Measurements from ENCODE around the gene PARP12. TPM values are rescaled to one million over a fixed set of nuclear protein-coding genes. Genes with fewer than 3 reads are reported as not detected.

PARP12 gene
- total and polyA plus RNA-seq, 2 of the 13 experiments (the other 11 are each of a cell fraction or from before 2014, with no cell fraction given) = 15.5 to 35.2 TPM

GRCh38 chr7:140081774-140082425 is 19.1 kb upstream of the PARP12 start:
- POLR2A ChIA-PET = no interaction called here

GRCh38 chr7:140080919-140081318 is 18.2 kb upstream of the PARP12 start:
- no peaks in the 10 kb centered on the region for H3K36me3 ChIP-seq (replicated peaks in 1 of 2; ENCODE audit: control insufficient read depth in 1 of 2, insufficient read depth in 2 of 2, low read length in 2 of 2)
- intact Hi-C loops (cut with micrococcal nuclease; ENCODE audit: unreplicated experiment) (no loop called here), in situ Hi-C loops (cut with HindIII; ENCODE audit: extremely low pct_ligation_motif_present, low pct_unique_long_range_greater_than_20kb) (loop anchor here (25.0 kb wide), 1 partner anchor 256 kb away; no protein-coding TSS in a partner anchor)
- ChIA-PET CTCF (ENCODE audit: low intra/inter-chr PET ratio, low total read pairs) (no interaction called here), POLR2A (no interaction called here)
- H3K79me2 ChIP-seq (ENCODE audit: insufficient read depth, low read length) = no peaks in the 10 kb centered on the region
- H3K9ac ChIP-seq (ENCODE audit: insufficient read depth, low read depth, low read length) = no peak overlapping the region
- 30% methylated on average over 7 of the region's 7 CpGs for WGBS (ENCODE audit: low lambda C conversion rate)
- H3K27me3 ChIP-seq (ENCODE audit: control insufficient read depth in 1 of 2, insufficient read depth in 2 of 2, low read length in 2 of 2) = no peaks in the 10 kb centered on the region; a peak in 1 of 5 replicates
- DNase-seq (ENCODE audit: low spot score) = no peak
- no peak overlapping the region for H3K4me3 ChIP-seq (replicated peaks in 1 of 3; ENCODE audit: insufficient read depth in 1 of 3, low read depth in 2 of 3, low read length in 3 of 3)
- TSS peak; percentile 18 for BruUV-seq (replicated peaks)
- no peak for FAIRE-seq
- ATAC-seq = peak; percentile 3
- TF ChIP-seq HNRNPK (IDR thresholded peaks at IDR 0.05; ENCODE audit: low read depth, low read length, poor library complexity, severe bottlenecking) (no peak), SSRP1 (CRISPR knock-in tag; IDR thresholded peaks at IDR 0.05) (0 out of 2 replicates have a peak, but pooled peaks have one; percentile 72)
- H2AFZ ChIP-seq (ENCODE audit: low read length) = no peak overlapping the region
- H3K4me2 ChIP-seq (ENCODE audit: low read depth, low read length) = no peak overlapping the region
- no peak overlapping the region for H3K27ac ChIP-seq (ENCODE audit: extremely low read length, insufficient read depth, low read length)
- peaks cover 32% of the 10 kb centered on the region for H3K4me1 ChIP-seq (ENCODE audit: insufficient read depth, low read length)
- H4K20me1 ChIP-seq (ENCODE audit: insufficient read depth, low read length) = no peaks in the 10 kb centered on the region; the same call in 1 of the 2 replicates
- no peaks in the 10 kb centered on the region for H3K9me3 ChIP-seq (ENCODE audit: low read length)

More at GRCh38 chr7:140081774-140082425, 19.1 kb upstream of the PARP12 start:
- intact Hi-C loops (cut with micrococcal nuclease; ENCODE audit: unreplicated experiment) = no loop called here
- no peak for DNase-seq (ENCODE audit: low spot score)
- TF ChIP-seq ZIK1 (CRISPR knock-in tag; IDR thresholded peaks at IDR 0.05; ENCODE audit: borderline replicate concordance, low read depth) (no peak), KDM2A (CRISPR knock-in tag; IDR thresholded peaks at IDR 0.05; ENCODE audit: borderline replicate concordance, low read depth) (peak; percentile 32; the same call in 1 of the 2 replicates), PHF21A (CRISPR knock-in tag; IDR thresholded peaks at IDR 0.05) (no peak), ZNF746 (CRISPR knock-in tag; IDR thresholded peaks at IDR 0.05) (no peak), EED (CRISPR knock-in tag; IDR thresholded peaks at IDR 0.05) (no peak)
- FAIRE-seq = no peak
- no peak overlapping the region for H2AFZ ChIP-seq (ENCODE audit: low read length)
- WGBS (ENCODE audit: low lambda C conversion rate) = 85% methylated on average over 11 of the region's 11 CpGs
- no peak overlapping the region for H3K27ac ChIP-seq (ENCODE audit: extremely low read length, insufficient read depth, low read length)
- H3K79me2 ChIP-seq (ENCODE audit: insufficient read depth, low read length) = no peaks in the 10 kb centered on the region
- H3K4me1 ChIP-seq (ENCODE audit: insufficient read depth, low read length) = peaks cover 32% of the 10 kb centered on the region
- in situ Hi-C loops (cut with HindIII; ENCODE audit: extremely low pct_ligation_motif_present, low pct_unique_long_range_greater_than_20kb) = loop anchor here (25.0 kb wide), 1 partner anchor 255 kb away; no protein-coding TSS in a partner anchor
- CTCF ChIA-PET (ENCODE audit: low intra/inter-chr PET ratio, low total read pairs) = no interaction called here
- H4K20me1 ChIP-seq (ENCODE audit: insufficient read depth, low read length) = no peaks in the 10 kb centered on the region; the same call in 1 of the 2 replicates
- ATAC-seq = no peak
- no peak overlapping the region for H3K9ac ChIP-seq (ENCODE audit: insufficient read depth, low read depth, low read length)
- no peaks in the 10 kb centered on the region for H3K9me3 ChIP-seq (ENCODE audit: low read length)
- no peak overlapping the region for H3K4me3 ChIP-seq (replicated peaks in 1 of 3; ENCODE audit: insufficient read depth in 1 of 3, low read depth in 2 of 3, low read length in 3 of 3)
- peaks cover 0 to under 1% of the 10 kb centered on the region in 2 experiments; a peak in 2 of 5 replicates for H3K36me3 ChIP-seq (replicated peaks in 1 of 2; ENCODE audit: control insufficient read depth in 1 of 2, insufficient read depth in 2 of 2, low read length in 2 of 2)
- BruUV-seq (replicated peaks) = no TSS peak
- H3K27me3 ChIP-seq (ENCODE audit: control insufficient read depth in 1 of 2, insufficient read depth in 2 of 2, low read length in 2 of 2) = no peaks in the 10 kb centered on the region; a peak in 1 of 5 replicates
- H3K4me2 ChIP-seq (ENCODE audit: low read depth, low read length) = no peak overlapping the region
